Left renal cortex interstitium (tissue), 4 donors: ENCODE results near the gene ADCY10. TPM values are rescaled to one million over a fixed set of nuclear protein-coding genes. Genes with fewer than 3 reads are reported as not detected.
"Not testable (repeated sequence)": the region's sequence is repeated elsewhere in the genome, so short reads cannot be mapped to it uniquely, and the experiment has no call there.

Source experiments
- DNase-seq, 4 donors: peaks; one replicate each; pipeline ENCODE4 v3.0.0-alpha.2; 2013; ENCODE audit warnings: low read depth in 4 of 4, low spot score in 2 of 4, missing footprints in 1 of 4
- polyA plus RNA-seq, 4 donors: library from polyadenylated mRNA; unstranded; fragments of 120-200 nt; gene quantifications; one replicate each; pipeline ENCODE4 v1.2.1, GENCODE V29; 2013; ENCODE audit not compliant: insufficient read length in 4 of 4

Gene ADCY10
- polyA plus RNA-seq, 4 donors = 0.19 to 1.2 (median 0.61) TPM

- DNase-seq = no peak
These were observed 23.5 kb downstream of the ADCY10 start for GRCh38 chr1:167890400-167890799.

DNA sequence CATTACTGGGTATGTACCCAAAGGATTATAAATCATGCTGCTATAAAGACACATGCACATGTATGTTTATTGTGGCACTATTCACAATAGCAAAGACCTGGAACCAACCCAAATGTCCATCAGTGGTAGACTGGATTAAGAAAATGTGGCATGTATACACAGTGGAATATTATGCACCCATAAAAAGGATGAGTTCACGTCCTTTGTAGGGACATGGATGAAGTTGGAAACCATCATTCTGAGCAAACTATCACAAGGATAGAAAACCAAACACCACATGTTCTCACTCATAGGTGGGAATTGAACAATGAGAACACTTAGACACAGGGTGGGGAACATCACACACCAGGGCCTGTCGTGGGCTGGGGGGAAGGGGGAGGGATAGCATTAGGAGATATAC lies 26.7 kb downstream of the ADCY10 start:
- not testable (repeated sequence) for DNase-seq

DNA sequence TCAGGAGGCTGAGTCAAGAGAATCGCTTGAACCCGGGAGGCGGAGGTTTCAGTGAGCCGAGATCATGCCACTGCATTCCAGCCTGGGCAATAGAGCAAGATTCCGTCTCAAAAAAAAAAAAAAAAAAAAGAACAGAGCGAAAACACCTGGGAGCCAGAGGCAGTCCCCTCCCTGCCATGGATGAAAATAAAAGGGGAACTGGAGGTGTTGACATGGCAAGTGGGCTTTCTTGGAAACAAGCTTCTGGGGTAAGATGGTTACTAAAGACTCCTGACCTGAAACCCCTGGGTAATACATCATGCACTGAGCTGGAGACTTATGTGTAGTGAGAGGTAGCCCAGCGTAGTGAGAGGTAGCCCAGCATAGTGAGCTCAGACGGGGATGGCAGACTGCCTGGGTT lies 31.6 kb downstream of the ADCY10 start:
- DNase-seq = no peak

- no peak for DNase-seq
These were observed 32.1 kb downstream of the ADCY10 start for GRCh38 chr1:167881786-167882185.

DNA sequence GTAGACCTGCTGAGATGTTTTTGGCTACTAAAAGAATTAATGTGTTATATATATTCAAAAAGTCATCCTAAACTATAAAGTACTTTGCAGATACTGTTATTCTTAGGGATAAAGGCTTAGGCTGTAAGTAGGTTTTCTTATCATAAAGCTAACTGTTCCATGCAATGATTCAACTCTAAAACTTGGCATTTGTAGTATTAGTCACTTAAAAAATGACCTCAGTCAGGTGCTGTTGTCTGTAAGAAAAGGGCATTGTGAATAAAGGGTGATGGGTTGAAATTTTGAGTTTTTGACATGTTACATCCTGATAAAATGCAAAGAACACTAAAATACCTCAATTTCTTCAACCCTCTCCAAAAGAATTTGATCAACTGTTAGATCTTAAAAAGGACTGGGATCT lies 32.9 kb downstream of the ADCY10 start:
- no peak for DNase-seq

DNA sequence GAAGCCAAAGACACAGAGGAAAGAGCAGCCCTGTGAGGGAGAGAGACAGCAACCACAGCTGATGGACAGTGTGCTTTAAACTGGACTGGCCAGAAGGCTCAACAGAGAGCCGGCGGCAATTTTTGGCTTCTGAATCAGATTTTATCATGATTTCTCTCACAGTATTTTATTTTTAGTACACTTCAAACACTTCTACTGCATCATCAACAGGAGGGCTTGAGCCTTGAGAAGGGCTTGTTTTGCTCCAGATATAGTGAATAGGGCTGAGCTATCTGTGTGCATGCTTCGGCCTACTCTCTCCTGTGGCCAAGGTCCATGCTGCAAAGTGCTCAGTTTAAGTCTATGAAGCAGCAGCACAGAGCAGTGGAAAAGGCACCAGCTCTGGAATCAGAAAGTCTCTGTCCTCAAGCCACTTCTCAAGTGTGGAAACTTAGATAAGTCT lies 33.3 kb downstream of the ADCY10 start:
- DNase-seq = no peak

DNA sequence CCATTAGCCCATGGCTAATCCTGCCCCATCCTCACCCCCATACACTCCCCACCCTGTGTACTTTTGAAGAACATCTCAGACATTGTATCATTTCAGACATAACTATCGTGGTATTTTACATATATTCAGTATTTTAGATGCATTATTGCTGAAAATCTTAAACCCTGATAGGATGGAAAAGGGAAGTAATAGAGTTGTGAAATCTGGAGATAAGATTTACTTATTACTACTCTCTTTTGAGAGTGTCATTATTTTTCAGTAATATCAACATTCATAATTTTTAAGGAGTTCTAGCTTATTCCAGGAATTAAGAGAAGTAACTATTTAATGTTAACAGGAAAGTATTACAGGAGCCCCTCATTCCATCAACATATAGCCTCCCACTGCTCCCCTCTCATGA lies 34.4 kb downstream of the ADCY10 start:
- DNase-seq = no peak

DNA sequence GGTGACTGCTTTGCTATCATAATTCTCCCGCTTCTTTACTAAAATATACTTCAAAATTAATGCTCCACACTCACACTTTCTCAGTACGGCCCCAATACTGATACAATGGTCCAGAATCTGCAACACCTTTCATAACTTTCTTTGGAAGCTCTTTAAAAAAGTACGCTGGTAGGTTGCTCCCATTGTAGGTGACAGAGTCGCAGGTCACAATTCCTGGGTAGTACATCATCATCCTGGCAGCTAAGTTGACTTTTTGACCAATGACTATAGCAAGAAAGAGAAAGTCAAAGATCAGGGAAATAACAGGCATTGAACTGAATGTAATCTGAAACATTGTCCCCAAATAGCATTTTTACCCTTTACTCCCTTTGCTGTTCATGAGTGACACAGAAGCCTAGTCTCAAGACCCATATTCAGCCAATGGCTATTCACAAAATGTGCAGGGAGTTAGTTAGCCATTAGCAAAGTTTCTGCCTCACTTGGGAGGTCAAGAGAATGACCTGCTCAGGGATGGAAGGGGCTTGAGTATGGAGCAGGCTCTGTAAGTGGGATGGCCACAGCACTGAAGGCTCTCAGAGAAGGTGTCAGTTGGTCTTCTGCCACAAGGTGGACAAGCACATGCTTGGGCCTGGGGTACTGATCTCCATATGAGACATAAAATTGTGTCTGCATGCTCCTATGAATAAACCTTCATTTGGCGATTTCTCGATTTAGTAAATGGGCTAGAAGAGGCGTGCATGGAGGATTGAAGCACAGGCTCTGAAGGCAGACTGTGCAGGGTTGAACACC lies 35.4 kb downstream of the ADCY10 start:
- no peak for DNase-seq

DNA sequence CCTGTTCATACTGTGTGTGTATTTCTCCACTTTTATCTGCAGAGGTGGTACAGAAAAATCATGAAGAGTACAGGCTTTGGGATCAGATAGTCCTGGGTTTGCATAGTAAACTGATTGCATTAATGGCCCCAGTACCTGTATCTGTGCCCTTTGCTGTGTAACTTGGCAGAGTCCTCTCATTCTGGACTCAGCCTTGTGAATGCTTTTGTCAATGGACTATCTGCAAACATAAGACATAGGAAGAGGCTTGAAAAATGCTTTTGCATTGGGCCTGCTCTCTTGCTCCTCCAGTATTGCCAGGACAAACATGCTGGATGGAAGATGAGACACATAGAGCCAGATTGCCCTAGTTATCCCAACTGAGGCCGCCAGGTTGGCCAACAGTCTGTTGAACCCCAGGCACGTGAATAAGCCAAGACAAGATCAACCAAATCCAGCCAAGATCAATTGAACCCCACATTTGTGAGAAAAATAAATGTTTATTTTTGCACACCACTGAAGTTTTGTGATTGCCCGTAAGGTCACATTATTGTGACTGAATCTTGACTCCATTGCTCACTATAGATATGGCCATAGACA lies 37.2 kb downstream of the ADCY10 start:
- no peak for DNase-seq

DNA sequence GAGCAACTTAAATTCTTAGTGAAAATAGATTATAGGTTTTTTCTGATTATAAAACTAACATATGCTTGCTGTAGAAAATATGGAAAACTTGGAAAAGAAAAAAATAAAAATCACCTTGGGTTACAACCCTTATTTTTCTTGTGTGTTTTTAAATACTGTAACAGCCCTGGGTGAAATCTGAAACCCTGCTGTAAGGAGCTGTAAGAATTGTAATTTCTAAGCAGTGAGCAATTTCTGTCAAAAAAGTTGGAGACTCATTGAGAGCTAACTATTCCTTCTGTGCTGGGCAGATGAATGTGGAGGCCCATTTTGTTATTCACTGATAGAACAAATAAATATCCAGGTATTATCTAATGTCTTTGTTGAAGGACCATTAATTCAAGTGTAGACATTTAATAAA lies 42.6 kb downstream of the ADCY10 start:
- DNase-seq = no peak

GRCh38 chr1:167869157-167870001 lies 44.6 kb downstream of the ADCY10 start:
- not testable (repeated sequence) for DNase-seq

DNA sequence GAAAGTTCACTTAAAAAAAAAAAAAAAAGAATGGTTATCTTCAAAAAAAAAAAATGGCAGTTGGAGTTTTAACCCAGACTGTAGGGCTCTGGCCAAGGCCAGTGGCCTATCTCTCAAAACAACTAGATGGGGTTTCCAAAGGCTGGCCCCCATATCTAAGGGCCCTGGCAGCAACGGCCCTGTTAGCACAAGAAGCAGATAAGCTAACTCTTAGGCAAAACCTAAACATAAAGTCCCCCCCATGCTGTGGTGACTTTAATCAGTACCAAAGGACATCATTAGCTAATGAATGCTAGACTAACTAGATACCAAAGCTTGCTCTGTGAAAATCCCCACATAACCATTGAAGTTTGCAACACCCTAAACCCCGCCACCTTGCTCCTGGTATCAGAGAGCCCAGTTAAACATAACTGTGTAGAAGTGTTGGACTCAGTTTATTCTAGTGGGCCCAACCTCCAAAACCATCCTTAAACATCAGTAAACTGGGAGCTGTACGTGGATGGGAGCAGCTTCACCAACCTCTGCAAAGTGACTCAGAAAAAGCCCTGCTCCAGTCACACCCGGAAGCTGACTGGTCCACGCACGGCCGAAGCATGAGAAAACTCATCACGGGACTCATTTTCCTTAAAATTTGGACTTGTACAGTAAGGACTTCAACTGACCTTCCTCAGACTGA lies 47.1 kb downstream of the ADCY10 start:
- not testable (repeated sequence) for DNase-seq

DNA sequence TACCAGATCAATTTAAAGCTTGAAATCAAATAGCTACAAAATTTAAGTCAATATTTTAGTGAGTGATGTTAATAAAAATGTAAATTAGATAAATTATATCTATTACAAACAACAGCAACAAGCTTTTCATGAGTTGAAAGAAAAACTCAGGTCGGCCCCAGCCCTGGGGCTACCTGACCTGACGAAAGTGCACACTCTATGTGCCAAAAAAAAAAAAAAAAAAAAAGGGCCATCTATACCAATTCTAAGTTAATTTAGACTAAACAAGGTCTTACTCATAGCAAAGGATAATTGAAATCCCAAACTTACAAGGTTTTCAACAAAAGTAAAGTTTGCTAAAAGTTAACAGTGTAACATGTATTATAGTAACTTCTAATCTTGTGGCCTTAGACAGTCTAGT lies 47.6 kb downstream of the ADCY10 start:
- not testable (repeated sequence) for DNase-seq

GRCh38 chr1:167865804-167866308 lies 48.1 kb downstream of the ADCY10 start:
- DNase-seq = not testable (repeated sequence)

- DNase-seq = not testable (repeated sequence)
These were observed 48.7 kb downstream of the ADCY10 start for GRCh38 chr1:167865193-167865592.

DNA sequence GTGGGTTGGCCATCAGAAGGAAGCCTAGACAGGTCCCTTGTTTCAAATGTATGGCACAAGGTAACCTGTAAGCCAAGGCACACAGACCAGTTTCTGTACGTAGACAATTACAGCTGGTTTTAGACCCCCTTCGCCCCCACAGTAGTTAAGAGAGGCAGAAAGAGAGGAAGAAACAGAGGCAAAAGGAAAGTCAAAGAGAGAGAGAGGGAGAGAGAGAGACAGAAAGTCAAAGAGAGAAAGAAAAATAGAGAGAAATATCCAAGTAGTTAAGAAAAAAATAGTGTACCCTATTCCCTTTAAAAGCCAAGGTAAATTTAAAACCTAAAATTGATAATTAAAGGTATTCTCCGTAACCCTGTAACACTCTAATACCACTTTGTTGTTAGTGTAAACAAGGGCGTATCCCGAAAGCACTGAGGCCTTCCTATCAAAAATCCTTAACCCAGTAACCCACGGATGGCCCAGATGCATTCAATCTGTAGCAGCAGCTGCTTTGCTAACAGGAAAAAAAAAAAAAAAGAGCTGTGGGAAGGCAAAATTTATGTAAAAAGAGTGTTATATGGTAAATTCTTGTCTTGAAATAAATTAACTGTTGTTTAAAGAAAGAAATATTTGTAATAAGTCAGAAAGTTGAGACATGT lies 49.4 kb downstream of the ADCY10 start:
- DNase-seq = no peak

- DNase-seq = no peak
These were observed 50.0 kb downstream of the ADCY10 start for GRCh38 chr1:167863921-167864279.

DNA sequence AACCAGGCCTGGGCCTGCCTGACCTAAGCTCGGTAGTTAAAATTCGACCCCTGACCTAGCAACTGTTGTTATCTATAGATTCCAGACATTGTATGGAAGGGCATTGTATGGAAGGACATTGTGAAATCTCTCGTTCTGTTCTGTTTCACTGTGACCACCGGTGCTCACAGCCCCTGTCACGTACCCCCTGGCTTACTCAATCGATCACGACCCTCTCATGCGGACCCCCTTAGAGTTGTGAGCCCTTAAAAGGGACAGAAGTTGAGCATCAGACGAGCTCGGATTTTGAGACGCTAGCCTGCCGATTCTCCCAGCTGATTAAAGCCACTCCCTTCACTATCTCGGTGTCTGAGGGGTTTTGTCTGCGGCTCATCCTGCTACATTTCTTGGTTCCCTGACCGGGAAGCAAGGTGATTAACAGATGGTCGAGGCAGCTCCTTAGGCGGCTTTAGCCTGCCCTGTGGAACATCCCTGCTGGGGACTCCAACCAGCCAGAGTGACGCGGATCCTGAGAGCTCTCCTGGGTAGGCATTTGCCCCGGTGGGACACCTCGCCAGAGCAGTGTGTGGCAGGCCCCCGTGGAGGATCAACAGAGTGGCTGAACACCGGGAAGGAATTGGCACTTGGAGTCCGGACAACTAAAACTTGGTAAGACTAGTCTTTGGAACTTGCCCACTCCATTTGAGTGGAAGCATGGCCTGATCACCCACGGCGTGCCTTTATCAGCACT lies 50.6 kb downstream of the ADCY10 start:
- not testable (repeated sequence) for DNase-seq

GRCh38 chr1:167862432-167863076 lies 51.4 kb downstream of the ADCY10 start:
- DNase-seq = no peak
